HUES48 (cell line): Measurements from ENCODE around the gene DYNLL1.
"Not testable (repeated sequence)": the region's sequence is repeated elsewhere in the genome, so short reads cannot be mapped to it uniquely, and the experiment has no call there.

Experiments
- H3K27ac ChIP-seq: one replicate; pipeline ENCODE4 v1.7.0; 2013; ENCODE audit warnings: low read depth, low read length, inconsistent platforms
- H3K27me3 ChIP-seq: 2 replicates; pipeline ENCODE4 v1.6.1; 2013; ENCODE audit warnings: mild to moderate bottlenecking, low read length; ENCODE audit not compliant: control insufficient read depth, insufficient read depth
- H3K36me3 ChIP-seq: 2 replicates; pipeline ENCODE4 v1.6.1; 2013; ENCODE audit warnings: low read length; ENCODE audit not compliant: control insufficient read depth, insufficient read depth
- H3K4me1 ChIP-seq: 2 replicates; pipeline ENCODE4 v1.6.1; 2013; ENCODE audit warnings: mild to moderate bottlenecking, low read length; ENCODE audit not compliant: control insufficient read depth, insufficient read depth
- H3K4me3 ChIP-seq: 2 replicates; pipeline ENCODE4 v1.5.1; 2013; ENCODE audit warnings: mild to moderate bottlenecking, low read depth, low read length
- H3K9ac ChIP-seq: 2 replicates; pipeline ENCODE4 v1.6.1; 2013; ENCODE audit warnings: mild to moderate bottlenecking, low read depth, low read length, moderate library complexity
- H3K9me3 ChIP-seq: 2 replicates; pipeline ENCODE4 v1.6.1; 2013; ENCODE audit warnings: low read length; ENCODE audit not compliant: control insufficient read depth, insufficient read depth

The DYNLL1 gene

DNA sequence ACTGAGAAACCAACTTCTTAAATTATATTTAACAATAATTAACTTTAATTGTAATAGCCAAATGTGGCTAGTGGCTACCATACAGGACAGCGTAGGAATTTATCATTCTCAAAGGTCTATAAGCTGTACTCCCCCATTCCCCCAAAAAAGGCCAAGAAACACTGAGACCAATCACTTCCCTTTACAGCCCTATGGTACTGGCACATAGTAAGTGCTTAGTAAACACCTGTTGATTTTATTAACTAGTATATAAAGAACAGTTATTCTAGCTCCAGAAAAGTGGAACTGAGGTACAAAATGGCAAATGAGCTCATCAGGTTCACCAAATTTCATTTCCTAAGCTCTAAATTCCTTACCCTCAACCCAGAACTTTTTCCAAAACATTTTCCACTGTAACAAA, 20.3 kb upstream of the DYNLL1 start:
- no peaks in the 10 kb centered on the region for H3K27me3 ChIP-seq
- H3K9ac ChIP-seq = no peak overlapping the region
- no peak overlapping the region for H3K27ac ChIP-seq
- H3K4me3 ChIP-seq = no peak overlapping the region
- H3K9me3 ChIP-seq = no peaks in the 10 kb centered on the region
- H3K36me3 ChIP-seq = no peaks in the 10 kb centered on the region
- no peaks in the 10 kb centered on the region for H3K4me1 ChIP-seq

- Histone ChIP-seq H3K9me3 (no peaks in the 10 kb centered on the region), H3K27ac (peak overlapping the region; percentile 12), H3K4me3 (no peak overlapping the region), H3K27me3 (no peaks in the 10 kb centered on the region), H3K36me3 (no peaks in the 10 kb centered on the region), H3K9ac (no peak overlapping the region), H3K4me1 (no peaks in the 10 kb centered on the region)
Measured at GRCh38 chr12:120479458-120479857, 16.5 kb upstream of the DYNLL1 start.

GRCh38 chr12:120480211-120480610, 15.7 kb upstream of the DYNLL1 start:
- H3K9ac ChIP-seq = no peak overlapping the region

DNA sequence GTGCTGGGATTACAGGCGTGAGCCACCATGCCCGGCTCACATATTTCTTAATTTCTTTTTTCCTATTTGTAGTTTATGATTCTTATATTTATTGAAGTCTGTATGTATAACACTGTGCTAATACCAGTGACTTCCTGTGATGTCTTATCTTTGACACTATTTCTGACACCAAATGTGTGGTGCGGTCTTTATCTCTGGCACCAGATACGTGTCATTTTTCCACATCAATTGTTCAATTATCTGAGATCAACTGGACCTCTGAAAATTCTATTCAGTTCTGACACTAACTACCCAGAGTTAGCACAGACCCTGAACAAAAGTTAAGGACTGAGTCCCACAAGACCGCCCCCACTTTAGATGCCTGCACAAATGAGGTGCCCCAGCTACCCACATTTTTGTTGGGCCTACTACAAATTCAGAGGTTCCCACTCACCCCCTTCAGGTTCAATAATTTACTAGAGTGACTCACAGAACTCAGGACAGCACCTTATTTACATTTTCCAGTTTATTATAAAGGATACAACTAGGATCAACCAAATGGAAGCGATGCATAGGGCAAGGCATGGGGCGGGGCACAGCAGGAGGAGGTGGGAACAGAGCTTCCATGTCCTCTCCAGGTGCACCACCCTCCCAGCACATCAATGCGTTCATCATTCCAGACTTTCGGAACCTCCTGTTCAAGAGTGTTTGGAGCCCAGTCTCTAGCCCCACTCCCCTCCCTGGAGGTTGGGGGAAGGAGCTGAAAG, 14.7 kb upstream of the DYNLL1 start:
- no peak overlapping the region for H3K4me3 ChIP-seq
- H3K36me3 ChIP-seq = no peaks in the 10 kb centered on the region
- no peaks in the 10 kb centered on the region for H3K27me3 ChIP-seq
- H3K9ac ChIP-seq = no peak overlapping the region
- H3K9me3 ChIP-seq = no peaks in the 10 kb centered on the region
- H3K27ac ChIP-seq = no peak overlapping the region
- no peaks in the 10 kb centered on the region for H3K4me1 ChIP-seq

More at GRCh38 chr12:120480211-120480610, 15.7 kb upstream of the DYNLL1 start:
- Histone ChIP-seq H3K4me1 (no peaks in the 10 kb centered on the region), H3K9me3 (no peaks in the 10 kb centered on the region), H3K27me3 (no peaks in the 10 kb centered on the region), H3K4me3 (no peak overlapping the region), H3K27ac (no peak overlapping the region), H3K36me3 (no peaks in the 10 kb centered on the region)

DNA sequence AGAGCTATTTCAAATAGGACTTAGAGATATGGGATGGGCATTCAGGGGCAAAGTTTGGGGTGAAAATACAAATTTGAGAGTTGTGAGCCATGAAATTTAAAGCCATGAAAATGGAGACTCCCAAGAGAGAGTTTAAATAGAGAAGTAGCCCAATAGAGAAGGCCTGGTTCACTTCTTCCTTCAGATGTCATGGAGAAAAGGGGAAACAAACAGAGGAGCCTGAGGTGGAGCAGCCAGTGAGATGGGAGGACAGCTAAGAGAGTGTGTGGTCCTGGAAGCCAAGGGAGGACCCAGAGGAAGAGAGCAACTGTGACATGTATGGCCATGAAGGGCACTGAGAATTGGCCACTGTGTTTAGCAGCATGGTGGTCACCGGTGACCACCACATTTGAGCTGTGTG, 12.3 kb upstream of the DYNLL1 start:
- Histone ChIP-seq H3K27ac (no peak overlapping the region), H3K9me3 (no peaks in the 10 kb centered on the region), H3K4me3 (no peak overlapping the region), H3K36me3 (no peaks in the 10 kb centered on the region), H3K4me1 (no peaks in the 10 kb centered on the region), H3K9ac (no peak overlapping the region), H3K27me3 (no peaks in the 10 kb centered on the region)

GRCh38 chr12:120485961-120486881, 9.7 kb upstream of the DYNLL1 start:
- no peak overlapping the region for H3K4me3 ChIP-seq
- H3K27ac ChIP-seq = no peak overlapping the region
- H3K4me1 ChIP-seq = no peaks in the 10 kb centered on the region
- no peak overlapping the region for H3K9ac ChIP-seq
- no peaks in the 10 kb centered on the region for H3K27me3 ChIP-seq
- 0 out of 2 replicates have a peak, but pooled peaks cover 5% of the 10 kb centered on the region for H3K36me3 ChIP-seq
- H3K9me3 ChIP-seq = no peaks in the 10 kb centered on the region

DNA sequence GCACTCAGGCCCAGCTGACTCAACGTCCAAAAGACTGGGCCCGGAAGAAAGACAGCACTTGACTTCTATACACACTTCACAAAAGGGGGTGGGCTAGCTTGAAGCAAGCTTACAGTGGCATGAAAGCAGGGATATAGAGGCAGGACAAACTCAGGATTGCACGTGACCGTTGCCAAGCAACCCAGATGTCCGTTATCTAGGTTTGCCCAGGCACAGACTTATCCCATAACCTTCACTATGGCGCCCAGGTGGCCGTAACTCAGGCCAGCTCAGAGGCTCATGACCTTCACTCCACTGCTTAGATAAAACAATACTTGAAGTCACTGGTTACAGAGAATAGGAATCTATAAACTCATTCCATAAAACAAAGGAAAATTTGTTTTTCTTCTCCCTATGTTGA, 8.4 kb upstream of the DYNLL1 start:
- not testable (repeated sequence) for H3K27ac ChIP-seq, H3K4me1 ChIP-seq, H3K36me3 ChIP-seq, H3K9ac ChIP-seq, H3K9me3 ChIP-seq, H3K27me3 ChIP-seq, H3K4me3 ChIP-seq

GRCh38 chr12:120488057-120488640, 7.8 kb upstream of the DYNLL1 start:
- Histone ChIP-seq H3K4me3 (no peak overlapping the region), H3K27me3 (no peaks in the 10 kb centered on the region), H3K27ac (no peak overlapping the region), H3K36me3 (0 out of 2 replicates have a peak, but pooled peaks cover 5% of the 10 kb centered on the region), H3K4me1 (no peaks in the 10 kb centered on the region), H3K9ac (no peak overlapping the region), H3K9me3 (no peaks in the 10 kb centered on the region)

DNA sequence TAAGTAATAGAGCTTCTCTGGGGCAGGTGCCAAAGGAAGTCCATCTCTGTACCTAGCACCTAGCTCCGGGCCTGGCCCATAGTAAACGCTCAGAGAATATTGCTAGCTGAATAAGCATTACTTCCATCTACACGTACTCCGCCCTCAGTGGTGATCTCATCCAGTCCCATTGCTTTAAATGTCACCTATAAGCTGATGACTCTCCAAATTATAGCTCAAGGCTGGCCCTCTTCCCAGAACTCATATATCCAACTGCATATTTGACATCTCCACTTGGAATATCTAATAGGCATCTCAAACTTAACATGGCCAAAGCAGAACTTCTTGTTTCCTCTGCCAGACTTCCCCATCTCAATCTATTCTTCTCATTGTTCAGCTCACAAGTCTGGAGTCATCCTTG, 6.9 kb upstream of the DYNLL1 start:
- Histone ChIP-seq H3K36me3 (0 out of 2 replicates have a peak, but pooled peaks cover 5% of the 10 kb centered on the region), H3K9ac (no peak overlapping the region), H3K4me3 (no peak overlapping the region), H3K27me3 (no peaks in the 10 kb centered on the region), H3K4me1 (no peaks in the 10 kb centered on the region), H3K27ac (no peak overlapping the region), H3K9me3 (no peaks in the 10 kb centered on the region)

GRCh38 chr12:120490325-120490724, 5.6 kb upstream of the DYNLL1 start:
- no peak overlapping the region for H3K9ac ChIP-seq
- no peak overlapping the region for H3K27ac ChIP-seq
- peaks cover 8% of the 10 kb centered on the region; the same call in 1 of the 2 replicates for H3K4me1 ChIP-seq
- H3K27me3 ChIP-seq = no peaks in the 10 kb centered on the region
- 0 out of 2 replicates have a peak, but pooled peaks cover 5% of the 10 kb centered on the region for H3K36me3 ChIP-seq
- no peaks in the 10 kb centered on the region for H3K9me3 ChIP-seq
- no peak overlapping the region for H3K4me3 ChIP-seq
